SH-SY5Y (cell line): ENCODE data around the gene FLAD1.

Experiments
- GATA2 ChIP-seq: IDR thresholded peaks from 2 replicates; pipeline ENCODE4 v1.6.1; 2011; ENCODE audit warnings: mild to moderate bottlenecking, low read depth, low read length
- GATA3 ChIP-seq: IDR thresholded peaks from 2 replicates; pipeline ENCODE4 v1.6.1; 2011; ENCODE audit warnings: low read depth, mild to moderate bottlenecking, low read length, moderate library complexity

DNA sequence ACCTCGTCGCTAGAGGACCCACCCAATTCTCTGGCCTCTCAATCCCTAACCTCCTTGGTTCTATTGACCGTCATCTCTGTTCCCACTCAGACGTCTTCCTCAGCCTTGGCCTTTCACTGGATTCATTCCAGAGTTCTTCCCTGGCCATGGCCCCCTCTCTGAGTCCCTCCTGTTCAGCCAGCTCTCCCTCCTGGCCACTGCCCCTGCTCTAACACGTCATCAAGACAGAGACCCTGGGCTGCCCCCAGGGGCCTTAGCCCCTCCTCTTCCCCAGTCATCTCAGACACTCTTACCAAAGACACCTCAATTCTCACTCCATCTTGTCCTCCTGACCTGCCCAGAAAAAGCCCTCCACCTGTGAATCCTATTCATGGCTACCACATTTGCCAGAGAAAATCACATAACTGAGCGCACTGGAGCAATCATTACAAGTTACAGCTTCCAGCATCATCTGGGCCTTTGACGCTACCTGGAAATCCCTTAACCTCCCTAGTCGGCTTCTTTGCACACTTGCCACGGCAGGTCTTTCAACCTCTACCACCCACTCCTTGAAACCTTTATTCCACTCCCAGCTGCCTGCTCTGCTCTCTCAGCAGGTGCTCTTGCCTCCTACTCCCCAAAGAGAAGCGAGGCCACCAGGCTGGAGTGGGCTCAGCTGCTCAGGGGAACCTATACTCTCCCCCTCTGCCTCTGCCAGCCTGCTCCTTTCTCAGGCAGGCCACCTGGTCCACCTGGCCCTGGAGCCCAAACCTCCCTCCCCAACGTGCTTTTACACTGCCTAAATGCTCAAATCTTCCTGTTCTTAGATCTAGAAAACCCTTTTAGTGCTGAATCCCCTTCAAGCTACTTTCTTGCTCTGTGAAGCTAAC lies 36.5 kb downstream of the FLAD1 start:
- TF ChIP-seq GATA2 (no peak), GATA3 (no peak)
